OCI-LY1 (cell line): Measurements from ENCODE around the gene LRR1.

Experiments
- CTCF ChIP-seq: fragments of 200-600 bp; sonication (generic), shearing (Covaris generic); IDR thresholded peaks from 2 replicates; pipeline ENCODE4 v1.5.1; 2017; ENCODE audit warnings: mild to moderate bottlenecking, antibody characterized with exemption, low read length, moderate library complexity, mixed read lengths
- EZH2 ChIP-seq: fragments of 200-600 bp; sonication (generic), shearing (Covaris generic); IDR thresholded peaks from 2 replicates; pipeline ENCODE4 v1.8.0; 2017; ENCODE audit warnings: borderline replicate concordance, mixed run types, mild to moderate bottlenecking, antibody characterized with exemption, low read length, moderate library complexity, mixed read lengths

DNA sequence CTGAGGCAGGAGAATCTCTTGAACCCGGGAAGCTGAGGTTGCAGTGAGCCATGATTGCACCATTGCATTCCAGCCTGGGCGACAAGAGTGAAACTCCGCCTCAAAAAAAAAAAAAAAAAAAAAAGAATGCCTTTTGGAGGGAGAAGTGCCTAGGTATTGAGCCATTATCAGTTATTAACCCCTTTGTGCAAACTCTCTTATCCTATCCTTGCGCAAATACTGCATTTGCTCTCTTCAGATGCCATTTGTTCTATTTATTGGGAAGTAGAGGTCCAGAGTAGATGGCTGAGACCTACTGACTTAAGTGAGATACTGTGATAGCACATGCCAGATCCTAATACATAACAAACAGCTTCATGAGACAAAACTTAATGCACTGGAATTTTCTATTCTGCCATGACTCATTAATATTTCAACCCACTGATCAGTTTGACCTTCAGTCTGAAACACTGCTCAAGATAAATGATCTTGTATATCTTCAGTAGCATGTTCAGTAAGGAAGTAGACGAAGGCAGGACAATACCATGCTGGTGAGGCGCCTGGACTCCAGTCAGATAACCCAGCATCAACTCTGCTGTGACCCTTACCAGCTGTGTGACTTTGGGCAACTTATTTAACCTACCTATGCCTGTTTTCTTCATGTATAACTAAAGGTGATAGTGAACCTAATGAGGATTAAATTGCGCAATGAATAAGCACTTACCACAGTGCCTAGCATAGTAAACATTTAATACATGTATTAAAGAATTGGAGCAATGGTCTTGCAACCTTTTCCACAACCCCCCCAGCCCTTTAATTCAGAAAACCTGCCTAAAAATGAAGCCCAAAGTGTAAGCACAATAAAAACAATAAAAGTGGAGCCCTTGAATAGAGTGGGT lies 42.0 kb downstream of the LRR1 start:
- TF ChIP-seq CTCF (no peak), EZH2 (no peak)
